Endothelial cell of umbilical vein (primary cell): ENCODE data around the gene ABLIM1. TPM values are rescaled to one million over a fixed set of nuclear protein-coding genes. Genes with fewer than 3 reads are reported as not detected.

ENCODE experiments used
- BruUV-seq: library from RNA; stranded (reverse); fragments of 400-500 nt; replicated peaks from 2 replicates; lab custom pipeline; 2021; lab: Mats Ljungman, UMichigan
- CTCF ChIA-PET: fragments of 300-600, 350-600 bp; sonication (Branson Sonifier 250); formaldehyde crosslinking; loops from one replicate; lab custom pipeline; 2021; ENCODE audit warnings: antibody characterized with exemption, inconsistent platforms; lab: Charles Lee
- POLR2A ChIA-PET: fragments of 300-600, 350-600 bp; sonication (Branson Sonifier 250); formaldehyde crosslinking; loops from one replicate; lab custom pipeline; 2021; ENCODE audit warnings: antibody characterized with exemption, inconsistent platforms; lab: Charles Lee
- DNase-seq: peaks from one replicate; pipeline ENCODE4 v3.0.0-alpha.2; 2011; ENCODE audit warnings: low read depth, low spot score
- FAIRE-seq: peaks from 2 replicates; lab custom pipeline; 2011; peaks lifted over from hg19 to GRCh38; lab: Jason Lieb, UNC
- H2AFZ ChIP-seq: 2 replicates; pipeline ENCODE4 v1.6.0; 2012; ENCODE audit warnings: low read depth, low read length, control low read depth, inconsistent platforms
- H3K27ac ChIP-seq: 2 replicates; pipeline ENCODE4 v1.5.1; 2011; ENCODE audit warnings: low read depth, mild to moderate bottlenecking, control low read depth, low read length, moderate library complexity; ENCODE audit not compliant: insufficient read depth
- H3K27me3 ChIP-seq, 2 experiments: 2 replicates each; pipeline versions ENCODE4 v1.6.0 to v1.6.1; 2011; ENCODE audit warnings: low read length in 2 of 2, mixed read lengths in 1 of 2; ENCODE audit not compliant: control insufficient read depth in 2 of 2, insufficient read depth in 2 of 2
- H3K36me3 ChIP-seq, 2 experiments: 2 replicates in 1 of 2; 3 replicates in 1 of 2; pipeline ENCODE4 v1.5.1; 2011; ENCODE audit warnings: low read length in 2 of 2, mild to moderate bottlenecking in 1 of 2, moderate library complexity in 1 of 2; ENCODE audit not compliant: control insufficient read depth in 2 of 2, insufficient read depth in 2 of 2; ENCODE audit errors: extremely low read depth in 1 of 2
- H3K4me1 ChIP-seq: 3 replicates; pipeline ENCODE4 v1.5.1; 2011; ENCODE audit warnings: mild to moderate bottlenecking, low read length; ENCODE audit not compliant: control insufficient read depth, insufficient read depth; ENCODE audit errors: extremely low read depth
- H3K4me2 ChIP-seq: 2 replicates; pipeline ENCODE4 v1.6.1; 2011; ENCODE audit warnings: low read length, control low read depth, mixed read lengths; ENCODE audit not compliant: insufficient read depth
- H3K4me3 ChIP-seq, 3 experiments: fragments of 200-600 bp in 1 of 3; sonication (generic), shearing (Covaris generic) in 1 of 3; replicated peaks in 1 of 3; 2 replicates each; pipeline ENCODE4 v1.5.1; 2011 to 2016; ENCODE audit warnings: control low read depth in 3 of 3, low read length in 3 of 3, mild to moderate bottlenecking in 2 of 3, inconsistent platforms in 1 of 3, low read depth in 1 of 3, moderate library complexity in 1 of 3; ENCODE audit not compliant: insufficient read depth in 1 of 3
- H3K79me2 ChIP-seq: 2 replicates; pipeline ENCODE4 v1.6.0; 2012; ENCODE audit warnings: low read length, inconsistent platforms; ENCODE audit not compliant: control insufficient read depth, insufficient read depth
- H3K9ac ChIP-seq: replicated peaks from 2 replicates; pipeline ENCODE3; 2011; ENCODE audit warnings: low read length, control low read depth; ENCODE audit not compliant: insufficient read depth; ENCODE audit errors: extremely low read depth
- H3K9me1 ChIP-seq: replicated peaks from 3 replicates; pipeline ENCODE4 v1.6.0; 2011; ENCODE audit warnings: mild to moderate bottlenecking, low read length; ENCODE audit not compliant: control insufficient read depth, insufficient read depth; ENCODE audit errors: extremely low read depth
- H3K9me3 ChIP-seq: replicated peaks from 2 replicates; pipeline ENCODE4 v1.5.1; 2012; ENCODE audit warnings: low read length, inconsistent platforms; ENCODE audit not compliant: control insufficient read depth, insufficient read depth
- H4K20me1 ChIP-seq: replicated peaks from 2 replicates; pipeline ENCODE3; 2011; ENCODE audit warnings: mild to moderate bottlenecking, low read length; ENCODE audit not compliant: control insufficient read depth, insufficient read depth; ENCODE audit errors: extremely low read depth
- CTCF ChIP-seq, 2 donors: IDR thresholded peaks; 1 replicate in 1 of 2; 2 replicates in 1 of 2; pipeline ENCODE4 v1.5.1; 2011; ENCODE audit warnings: low read length in 2 of 2, mild to moderate bottlenecking in 2 of 2, moderate library complexity in 2 of 2, control low read depth in 1 of 2, inconsistent platforms in 1 of 2, low read depth in 1 of 2; ENCODE audit not compliant: insufficient read depth in 1 of 2; ENCODE audit errors: extremely low read depth in 1 of 2
- EZH2 ChIP-seq: IDR thresholded peaks from 2 replicates; pipeline ENCODE4 v1.6.1; 2012; ENCODE audit warnings: borderline replicate concordance, low read depth, mild to moderate bottlenecking, moderate library complexity, low read length, inconsistent platforms; ENCODE audit not compliant: severe bottlenecking
- FOS ChIP-seq: IDR thresholded peaks from 2 replicates; pipeline ENCODE4 v1.6.1; 2011; ENCODE audit warnings: mild to moderate bottlenecking, low read length, moderate library complexity, borderline replicate concordance; ENCODE audit not compliant: insufficient read depth
- GATA2 ChIP-seq: IDR thresholded peaks from 2 replicates; pipeline ENCODE4 v1.7.0; 2011; ENCODE audit warnings: low read depth, mild to moderate bottlenecking, moderate library complexity, mixed read lengths, low read length; ENCODE audit not compliant: insufficient read length, insufficient read depth
- JUN ChIP-seq: IDR thresholded peaks from 2 replicates; pipeline ENCODE4 v1.6.1; 2011; ENCODE audit warnings: borderline replicate concordance, low read depth; ENCODE audit not compliant: insufficient read length, insufficient read depth
- MAX ChIP-seq: IDR thresholded peaks from 2 replicates; pipeline ENCODE4 v1.6.1; 2011; ENCODE audit not compliant: insufficient read depth, insufficient read length
- MYC ChIP-seq: IDR thresholded peaks from one replicate; pipeline ENCODE4 v1.6.1; 2011; ENCODE audit warnings: mild to moderate bottlenecking, low read depth, low read length
- POLR2A ChIP-seq: IDR thresholded peaks from 2 replicates; pipeline ENCODE4 v1.6.1; 2012; ENCODE audit warnings: low read depth, mild to moderate bottlenecking, control low read depth, low read length
- POLR2AphosphoS5 ChIP-seq: IDR thresholded peaks from 2 replicates; pipeline ENCODE4 v1.6.1; 2012; ENCODE audit warnings: low read depth, mild to moderate bottlenecking, control low read depth, low read length, moderate library complexity; ENCODE audit not compliant: insufficient read depth
- dilution Hi-C: fragments of 300-500 bp; cut with MboI; formaldehyde crosslinking; loops from one replicate; pipeline ENCODE4 v1.15.0; 2019; ENCODE audit warnings: low sequenced_read_pairs; ENCODE audit not compliant: extremely low pct_ligation_motif_present
- intact Hi-C: fragments of 100-400 bp; cut with micrococcal nuclease; formaldehyde crosslinking; loops from one replicate; pipeline ENCODE4 v1.10.0; 2022
- polyA plus RNA-seq, 4 experiments: library from polyadenylated mRNA; depleted of rRNA in 3 of 4; stranded (reverse) in 3 of 4; unstranded in 1 of 4; fragments of >200 nt; gene quantifications; 2 replicates each; pipeline versions ENCODE4 v1.2.1 to v1.2.3, GENCODE V29; 2011 to 2012; ENCODE audit warnings: missing spikeins in 1 of 4
- total RNA-seq: library from RNA; stranded (reverse); gene quantifications from 2 replicates; pipeline ENCODE4 v1.2.3, GENCODE V29; 2021

Gene ABLIM1
- total and polyA plus RNA-seq, 2 donors (not counting 3 experiments of a cell fraction or from before 2014, with no cell fraction given), result 128 to 235 TPM

- no TSS peak for BruUV-seq
- no peaks in the 10 kb centered on the region for H3K79me2 ChIP-seq
- intact Hi-C loops, result no loop called here
Measured at GRCh38 chr10:114387784-114388183, 270.3 kb downstream of the ABLIM1 start.

More at GRCh38 chr10:114387784-114388183, 270.3 kb downstream of the ABLIM1 start:
- H3K4me2 ChIP-seq, result no peak overlapping the region
- H3K9me1 ChIP-seq, result no peaks in the 10 kb centered on the region
- H3K36me3 ChIP-seq, result no peaks in the 10 kb centered on the region
- H3K4me3 ChIP-seq, result no peak overlapping the region
- H4K20me1 ChIP-seq, result no peaks in the 10 kb centered on the region
- H2AFZ ChIP-seq, result no peak overlapping the region
- FAIRE-seq, result no peak
- dilution Hi-C loops, result no loop called here
- peaks cover 26% of the 10 kb centered on the region for H3K4me1 ChIP-seq
- no peak for TF ChIP-seq MYC
- TF ChIP-seq GATA2, result no peak
- no peak for TF ChIP-seq EZH2
- TF ChIP-seq MAX, result no peak
- no peak for TF ChIP-seq FOS
- no peak for TF ChIP-seq JUN
- TF ChIP-seq POLR2A, result no peak
- no peak for TF ChIP-seq CTCF (IDR thresholded peaks at IDR 0.05; ENCODE audit: extremely low read depth in 1 of 2, insufficient read depth in 1 of 2, low read depth in 1 of 2, low read length in 2 of 2)
- no peak for TF ChIP-seq POLR2AphosphoS5
- ChIA-PET POLR2A (no interaction called here), CTCF (interaction anchor here (1.0 to 3.3 kb wide), 4 partner anchors 13 to 84 kb away, joined by 4 to 22 read pairs (median 5); no protein-coding TSS in a partner anchor)
- no peak for DNase-seq
- H3K9me3 ChIP-seq, result no peaks in the 10 kb centered on the region
- H3K27me3 ChIP-seq, result peaks cover 0 to 2% of the 10 kb centered on the region in 2 experiments
- H3K9ac ChIP-seq, result no peak overlapping the region
- H3K27ac ChIP-seq, result no peak overlapping the region
